Loucy (cell line): Measurements from ENCODE around the gene OR13C3.

Experiments
- H2AFZ ChIP-seq: fragments of 200-600 bp; sonication (generic); 2 replicates; pipeline ENCODE4 v1.6.0; 2016; ENCODE audit warnings: antibody characterized with exemption, mild to moderate bottlenecking, low read length, moderate library complexity
- H3F3A ChIP-seq: fragments of 200-600 bp; 2 replicates; pipeline ENCODE4 v1.6.0; 2016; ENCODE audit warnings: antibody characterized with exemption, low read depth, mild to moderate bottlenecking
- H3K27me3 ChIP-seq: fragments of 200-600 bp; sonication (generic); 2 replicates; pipeline ENCODE4 v1.6.1; 2014; ENCODE audit warnings: low read length, mild to moderate bottlenecking; ENCODE audit not compliant: insufficient read depth, poor library complexity, severe bottlenecking
- H3K36me3 ChIP-seq: fragments of 200-600 bp; sonication (generic); 2 replicates; pipeline ENCODE4 v1.6.1; 2016; ENCODE audit warnings: low read length; ENCODE audit not compliant: insufficient read depth
- H3K4me1 ChIP-seq: fragments of 200-600 bp; sonication (generic); 2 replicates; pipeline ENCODE4 v1.5.1; 2014; ENCODE audit warnings: low read length, mild to moderate bottlenecking; ENCODE audit not compliant: insufficient read depth, poor library complexity, severe bottlenecking
- H3K4me2 ChIP-seq: fragments of 200-600 bp; sonication (generic); 2 replicates; pipeline ENCODE4 v1.6.0; 2014; ENCODE audit warnings: antibody characterized with exemption, low read length, low read depth, mild to moderate bottlenecking; ENCODE audit not compliant: poor library complexity, severe bottlenecking
- H3K4me3 ChIP-seq: fragments of 200-600 bp; sonication (generic); 2 replicates; pipeline ENCODE4 v1.5.1; 2014; ENCODE audit warnings: low read length, mild to moderate bottlenecking, mixed read lengths; ENCODE audit not compliant: poor library complexity, severe bottlenecking
- H3K79me2 ChIP-seq: fragments of 200-600 bp; sonication (generic); 2 replicates; pipeline ENCODE4 v1.6.1; 2014; ENCODE audit warnings: low read length; ENCODE audit not compliant: insufficient read depth
- H3K9ac ChIP-seq: fragments of 200-600 bp; sonication (generic); 2 replicates; pipeline ENCODE4 v1.6.0; 2014; ENCODE audit warnings: mild to moderate bottlenecking, low read depth, low read length, moderate library complexity; ENCODE audit not compliant: poor library complexity, severe bottlenecking
- H3K9me2 ChIP-seq: fragments of 200-600 bp; sonication (generic); replicated peaks from 2 replicates; pipeline ENCODE4 v1.6.1; 2016; ENCODE audit warnings: low read depth, low read length, mixed read lengths
- H3K9me3 ChIP-seq: fragments of 200-600 bp; sonication (generic); 2 replicates; pipeline ENCODE4 v1.6.1; 2014; ENCODE audit warnings: mild to moderate bottlenecking, antibody characterized with exemption, low read length, low read depth; ENCODE audit not compliant: insufficient read depth
- H4K20me1 ChIP-seq: fragments of 200-600 bp; sonication (generic); 2 replicates; pipeline ENCODE4 v1.6.0; 2014; ENCODE audit warnings: antibody characterized with exemption, low read length, mild to moderate bottlenecking; ENCODE audit not compliant: insufficient read depth, poor library complexity, severe bottlenecking
- CTCF ChIP-seq: fragments of 200-600 bp; sonication (generic); conservative IDR thresholded peaks from 2 replicates; pipeline ENCODE4 v1.5.1; 2014; ENCODE audit warnings: mild to moderate bottlenecking, antibody characterized with exemption, low read length
- EZH2phosphoT487 ChIP-seq: fragments of 200-600 bp; IDR thresholded peaks from 2 replicates; pipeline ENCODE4 v1.6.1; 2018; ENCODE audit warnings: antibody characterized with exemption, mild to moderate bottlenecking, moderate library complexity, borderline replicate concordance

The OR13C3 gene

GRCh38 chr9:104553261-104553660, 16.6 kb upstream of the OR13C3 start:
- Histone ChIP-seq H4K20me1 (no peaks in the 10 kb centered on the region), H3K36me3 (no peaks in the 10 kb centered on the region), H3K4me3 (no peak overlapping the region), H3K4me1 (no peaks in the 10 kb centered on the region), H3F3A (no peaks in the 10 kb centered on the region), H3K9ac (no peak overlapping the region), H3K4me2 (no peak overlapping the region), H3K27me3 (no peaks in the 10 kb centered on the region), H3K9me2 (no peaks in the 10 kb centered on the region), H3K79me2 (no peaks in the 10 kb centered on the region), H2AFZ (no peak overlapping the region), H3K9me3 (no peaks in the 10 kb centered on the region)
- no peak for TF ChIP-seq EZH2phosphoT487
- no peak for TF ChIP-seq CTCF

DNA sequence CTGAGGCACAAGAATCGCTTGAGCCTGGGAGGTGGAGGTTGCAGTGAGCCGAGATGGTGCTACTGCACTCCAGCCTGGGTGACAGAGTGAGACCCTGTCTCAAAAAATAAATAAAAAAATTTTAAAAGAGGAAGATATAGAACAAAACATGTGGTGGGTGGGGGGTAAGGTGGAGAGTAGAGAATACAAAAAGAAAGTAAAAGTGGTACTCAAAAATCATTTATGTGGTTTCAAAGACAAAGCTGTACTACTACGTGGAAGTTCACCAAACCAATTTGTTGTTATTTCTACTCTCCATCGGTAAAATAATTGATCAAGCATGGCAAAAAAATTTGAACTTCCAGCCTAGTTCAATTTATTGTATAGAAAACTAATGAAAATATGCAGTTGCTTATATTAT, 8.0 kb upstream of the OR13C3 start:
- TF ChIP-seq CTCF (no peak), EZH2phosphoT487 (no peak)
- Histone ChIP-seq H4K20me1 (no peaks in the 10 kb centered on the region), H3K4me3 (no peak overlapping the region), H3K9me3 (no peaks in the 10 kb centered on the region), H3K79me2 (no peaks in the 10 kb centered on the region), H3K9ac (no peak overlapping the region), H3K36me3 (no peaks in the 10 kb centered on the region), H3F3A (no peaks in the 10 kb centered on the region), H3K9me2 (no peaks in the 10 kb centered on the region), H3K4me1 (no peaks in the 10 kb centered on the region), H2AFZ (no peak overlapping the region), H3K27me3 (no peaks in the 10 kb centered on the region), H3K4me2 (no peak overlapping the region)

DNA sequence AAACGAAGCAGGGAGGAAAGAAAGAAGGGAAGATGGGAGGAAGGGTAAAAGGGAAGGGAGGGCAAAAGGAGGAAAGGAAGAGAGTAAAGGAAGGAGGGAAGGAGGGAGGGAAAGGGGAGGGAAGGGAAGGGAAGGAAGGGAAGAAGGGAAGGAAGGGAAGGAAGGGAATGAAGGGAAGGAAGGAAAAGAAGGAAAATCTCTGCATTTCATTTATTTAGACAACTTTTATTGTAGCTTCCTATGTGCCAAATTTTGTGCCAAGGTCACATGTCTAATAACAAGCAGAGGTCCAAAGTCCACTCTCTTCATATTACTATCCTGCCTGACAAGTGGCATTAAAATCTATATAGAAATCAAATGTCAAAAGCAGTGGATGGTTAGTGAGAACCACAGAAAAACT, 2.6 kb upstream of the OR13C3 start:
- H3K27me3 ChIP-seq: no peaks in the 10 kb centered on the region
- no peaks in the 10 kb centered on the region for H3K36me3 ChIP-seq
- H3K9ac ChIP-seq: no peak overlapping the region
- H3K9me3 ChIP-seq: no peaks in the 10 kb centered on the region
- H3K4me1 ChIP-seq: no peaks in the 10 kb centered on the region
- no peak overlapping the region for H2AFZ ChIP-seq
- H3F3A ChIP-seq: no peaks in the 10 kb centered on the region
- no peak overlapping the region for H3K4me2 ChIP-seq
- H4K20me1 ChIP-seq: no peaks in the 10 kb centered on the region
- H3K9me2 ChIP-seq: no peaks in the 10 kb centered on the region
- H3K79me2 ChIP-seq: no peaks in the 10 kb centered on the region
- TF ChIP-seq CTCF (no peak), EZH2phosphoT487 (no peak)
- H3K4me3 ChIP-seq: no peak overlapping the region
